ENCODE measurements around the gene LRP1B. TPM values are rescaled to one million over a fixed set of nuclear protein-coding genes. Genes with fewer than 3 reads are reported as not detected.

The LRP1B gene
- total RNA-seq, 4 donors from 2014 or later = 3.3 to 11.1 (median 4.6) TPM

DNA sequence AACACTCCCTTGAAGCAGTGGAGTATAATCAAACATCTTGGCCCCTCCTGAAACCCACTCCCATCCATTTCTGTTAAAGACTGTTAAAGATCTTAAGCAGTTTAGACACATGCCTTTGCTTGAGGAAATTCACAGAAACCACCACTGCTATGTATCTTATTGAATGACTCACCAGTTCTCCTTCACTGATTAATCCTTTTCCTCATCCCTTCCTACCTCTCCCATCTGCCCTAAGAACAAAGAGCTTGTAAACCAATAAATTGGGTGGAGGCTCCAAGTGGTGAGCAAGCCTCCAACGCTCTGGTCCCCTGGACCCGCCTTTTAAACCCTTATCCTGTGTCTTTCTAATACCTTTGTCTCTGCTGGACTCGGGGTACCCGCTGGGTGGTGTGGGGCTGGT is 746.1 kb downstream of the LRP1B start:
- in situ Hi-C loops (cut with MboI; ENCODE audit: low sequenced_read_pairs in 4 of 4) = no loop called here
- ATAC-seq (no peak), DNase-seq (no peak)
- H3K9me3 ChIP-seq = no peaks in the 10 kb centered on the region
- intact Hi-C loops (cut with DNase I; ENCODE audit: low total_unique reads) = no loop called here
- no peak overlapping the region for H3K4me3 ChIP-seq
- H3K36me3 ChIP-seq = no peaks in the 10 kb centered on the region
- TF ChIP-seq, protein P1, sequence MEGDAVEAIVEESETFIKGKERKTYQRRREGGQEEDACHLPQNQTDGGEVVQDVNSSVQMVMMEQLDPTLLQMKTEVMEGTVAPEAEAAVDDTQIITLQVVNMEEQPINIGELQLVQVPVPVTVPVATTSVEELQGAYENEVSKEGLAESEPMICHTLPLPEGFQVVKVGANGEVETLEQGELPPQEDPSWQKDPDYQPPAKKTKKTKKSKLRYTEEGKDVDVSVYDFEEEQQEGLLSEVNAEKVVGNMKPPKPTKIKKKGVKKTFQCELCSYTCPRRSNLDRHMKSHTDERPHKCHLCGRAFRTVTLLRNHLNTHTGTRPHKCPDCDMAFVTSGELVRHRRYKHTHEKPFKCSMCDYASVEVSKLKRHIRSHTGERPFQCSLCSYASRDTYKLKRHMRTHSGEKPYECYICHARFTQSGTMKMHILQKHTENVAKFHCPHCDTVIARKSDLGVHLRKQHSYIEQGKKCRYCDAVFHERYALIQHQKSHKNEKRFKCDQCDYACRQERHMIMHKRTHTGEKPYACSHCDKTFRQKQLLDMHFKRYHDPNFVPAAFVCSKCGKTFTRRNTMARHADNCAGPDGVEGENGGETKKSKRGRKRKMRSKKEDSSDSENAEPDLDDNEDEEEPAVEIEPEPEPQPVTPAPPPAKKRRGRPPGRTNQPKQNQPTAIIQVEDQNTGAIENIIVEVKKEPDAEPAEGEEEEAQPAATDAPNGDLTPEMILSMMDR (IDR thresholded peaks at IDR 0.05 in 4 of 5, conservative IDR thresholded peaks at IDR 0.05 in 1 of 5) = no peak
- TF ChIP-seq POLR2A (IDR thresholded peaks at IDR 0.05) = no peak
- H3K27ac ChIP-seq = no peak overlapping the region
- H3K4me1 ChIP-seq = no peaks in the 10 kb centered on the region
- H3K27me3 ChIP-seq = no peaks in the 10 kb centered on the region

DNA sequence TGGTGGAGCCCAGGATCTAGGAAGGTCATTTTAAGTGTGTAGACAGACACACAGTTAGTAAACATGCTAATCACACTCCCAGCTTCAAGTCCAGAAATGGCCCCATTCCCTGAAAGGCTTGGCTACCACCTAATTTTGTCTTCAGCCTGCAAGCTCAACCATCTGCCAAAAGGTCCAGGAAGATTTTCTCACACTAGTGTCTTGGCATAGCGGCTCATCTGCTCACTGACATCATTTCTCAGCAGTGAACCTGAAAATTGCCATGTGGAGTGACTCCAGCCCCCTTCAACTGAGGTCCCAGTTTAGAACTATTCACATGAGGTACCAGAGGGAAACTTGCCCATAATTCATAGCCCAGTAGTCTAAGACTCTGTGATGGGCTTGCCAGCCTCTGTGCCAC is 748.9 kb downstream of the LRP1B start:
- H3K9me3 ChIP-seq = no peaks in the 10 kb centered on the region
- no peak for DNase-seq
- in situ Hi-C loops (cut with MboI; ENCODE audit: low sequenced_read_pairs in 4 of 4) (no loop called here), intact Hi-C loops (cut with DNase I; ENCODE audit: low total_unique reads) (no loop called here)
- no peaks in the 10 kb centered on the region for H3K27me3 ChIP-seq
- H3K36me3 ChIP-seq = no peaks in the 10 kb centered on the region
- TF ChIP-seq POLR2A (IDR thresholded peaks at IDR 0.05) = no peak
- TF ChIP-seq, protein P1 (IDR thresholded peaks at IDR 0.05 in 4 of 5, conservative IDR thresholded peaks at IDR 0.05 in 1 of 5) = no peak
- no peak overlapping the region for H3K4me3 ChIP-seq
- ATAC-seq = no peak
- H3K4me1 ChIP-seq = no peaks in the 10 kb centered on the region
- no peak overlapping the region for H3K27ac ChIP-seq

DNA sequence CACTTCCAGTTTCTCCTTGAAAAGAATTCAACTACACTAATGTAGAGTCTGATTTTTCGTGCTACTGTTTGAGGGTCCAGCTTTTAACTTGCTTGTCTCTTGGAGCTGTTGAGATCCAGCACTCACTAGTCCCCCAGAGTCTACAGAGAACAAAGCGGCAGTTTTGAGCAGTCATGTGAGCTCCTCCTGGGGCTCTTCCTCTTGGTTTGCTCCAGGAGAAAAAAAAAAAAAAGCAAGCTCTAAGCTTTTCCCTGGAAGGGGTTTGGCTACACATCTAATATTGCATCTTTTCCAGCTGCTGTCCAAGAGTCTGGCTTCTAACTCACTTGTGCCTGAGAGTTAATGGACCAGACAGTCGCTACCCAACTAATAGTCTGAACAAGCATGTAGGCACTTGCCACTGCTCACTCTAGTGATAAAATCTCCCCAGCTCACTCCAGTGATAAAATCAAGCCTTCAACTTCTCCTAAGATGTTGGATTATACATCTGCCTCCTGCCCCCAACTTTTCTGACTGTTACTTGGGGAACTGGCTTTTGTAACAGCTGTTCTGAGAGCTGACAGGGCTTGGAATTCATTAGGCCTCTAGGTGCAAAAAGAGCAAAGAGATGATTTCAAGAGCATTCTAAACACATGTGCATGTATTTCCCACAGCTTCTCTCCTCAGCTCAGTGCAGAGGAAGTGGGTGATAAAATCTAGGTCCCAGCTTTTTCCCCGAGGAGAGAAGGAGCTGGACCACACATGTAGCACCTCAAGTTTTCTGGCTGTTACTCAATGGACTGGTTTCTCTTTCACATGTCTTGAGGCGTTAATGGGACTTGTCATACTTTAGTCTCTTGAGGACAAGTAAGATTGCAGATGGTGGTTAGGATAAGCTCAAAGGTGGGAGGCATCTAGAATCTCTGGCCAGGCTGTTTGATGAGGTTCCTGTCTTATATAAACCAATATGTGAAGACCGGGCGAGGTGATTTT is 750.5 kb downstream of the LRP1B start:
- TF ChIP-seq, protein P1 (IDR thresholded peaks at IDR 0.05 in 4 of 5, conservative IDR thresholded peaks at IDR 0.05 in 1 of 5) = no peak
- no peak for TF ChIP-seq POLR2A (IDR thresholded peaks at IDR 0.05)
- intact Hi-C loops (cut with DNase I; ENCODE audit: low total_unique reads) = no loop called here

DNA sequence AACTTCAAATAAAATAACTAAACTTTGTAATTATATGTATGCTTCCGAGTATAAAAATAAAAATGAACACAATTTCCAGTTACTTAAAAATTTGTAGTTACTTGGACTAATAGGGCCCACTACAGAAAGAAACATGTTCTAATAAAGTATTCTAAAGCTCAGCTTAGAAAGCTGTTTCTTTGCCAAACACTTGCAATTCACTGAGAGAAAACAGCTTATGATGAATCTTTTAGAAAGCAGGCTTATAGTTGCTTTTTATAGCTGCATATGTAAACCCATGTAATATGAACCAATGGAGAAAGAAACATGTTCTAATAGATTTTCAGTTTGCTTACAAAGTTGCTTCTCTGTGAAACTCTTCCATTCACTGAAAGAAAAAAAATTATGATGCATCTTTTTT is 766.0 kb downstream of the LRP1B start:
- DNase-seq (no peak), ATAC-seq (no peak)
- intact Hi-C loops (cut with DNase I; ENCODE audit: low total_unique reads) = no loop called here
- no peaks in the 10 kb centered on the region for H3K9me3 ChIP-seq
- no peaks in the 10 kb centered on the region for H3K4me1 ChIP-seq
- H3K36me3 ChIP-seq = no peaks in the 10 kb centered on the region
- in situ Hi-C loops (cut with MboI; ENCODE audit: low sequenced_read_pairs in 4 of 4) = no loop called here
- no peak overlapping the region for H3K4me3 ChIP-seq
- H3K27me3 ChIP-seq = no peaks in the 10 kb centered on the region
- TF ChIP-seq, protein P1 (IDR thresholded peaks at IDR 0.05 in 4 of 5, conservative IDR thresholded peaks at IDR 0.05 in 1 of 5) = no peak
- TF ChIP-seq POLR2A (IDR thresholded peaks at IDR 0.05) = no peak
- no peak overlapping the region for H3K27ac ChIP-seq

More for the DNA sequence above, 750.5 kb downstream of the LRP1B start:
- in situ Hi-C loops (cut with MboI; ENCODE audit: low sequenced_read_pairs in 4 of 4) = no loop called here
- no peaks in the 10 kb centered on the region for H3K27me3 ChIP-seq
- no peak overlapping the region for H3K4me3 ChIP-seq
- no peak for DNase-seq
- no peaks in the 10 kb centered on the region for H3K9me3 ChIP-seq
- H3K4me1 ChIP-seq = no peaks in the 10 kb centered on the region
- H3K36me3 ChIP-seq = no peaks in the 10 kb centered on the region
- no peak overlapping the region for H3K27ac ChIP-seq
- ATAC-seq = no peak
